HG02852 (cell line): ENCODE data around the gene FAM9B.

Experiments
- ATAC-seq: cut with Tn5 transposase; IDR thresholded peaks from one replicate; pipeline ENCODE4 v1.9.1; 2021; ENCODE audit warnings: mild to moderate bottlenecking, moderate library complexity; ENCODE audit not compliant: unreplicated experiment

FAM9B gene

GRCh38 chrX:8981723-8982122 lies 52.2 kb downstream of the FAM9B start:
- peak; percentile 60 for ATAC-seq

GRCh38 chrX:8980756-8981155 lies 53.2 kb downstream of the FAM9B start:
- no peak for ATAC-seq
